NCI-H187 treated with DMSO at 0.1 percent for 48 hours (cell line): ENCODE measurements around the gene ABCF2.
A peak's percentile ranks its signal among the peaks of the same experiment; 100 is the strongest.

Experiments used
- DNase-seq: peaks from one replicate; lab custom pipeline; 2025; lab: John Stamatoyannopoulos, UW

The ABCF2 gene

GRCh38 chr7:151252961-151253711 is 26.1 kb upstream of the ABCF2 start:
- no peak for DNase-seq

GRCh38 chr7:151252561-151252835 is 25.5 kb upstream of the ABCF2 start:
- no peak for DNase-seq

GRCh38 chr7:151251689-151252560 is 24.9 kb upstream of the ABCF2 start:
- no peak for DNase-seq

GRCh38 chr7:151251328-151251688 is 24.3 kb upstream of the ABCF2 start:
- no peak for DNase-seq

GRCh38 chr7:151250181-151251132 is 23.5 kb upstream of the ABCF2 start:
- no peak for DNase-seq

- no peak for DNase-seq
Observed at GRCh38 chr7:151249732-151250072, 22.7 kb upstream of the ABCF2 start.

GRCh38 chr7:151249034-151249731 is 22.2 kb upstream of the ABCF2 start:
- DNase-seq, result no peak

GRCh38 chr7:151248346-151249033 is 21.5 kb upstream of the ABCF2 start, which contains the start of gene SMARCD3:
TSS of gene SMARCD3 (minus strand) at chr7:151248694. CDS start at chr7:151248562, 132 bp downstream.
- DNase-seq, result peak; percentile 36

GRCh38 chr7:151247611-151248345 is 20.8 kb upstream of the ABCF2 start:
- no peak for DNase-seq

GRCh38 chr7:151246851-151247580 is 20.0 kb upstream of the ABCF2 start:
- DNase-seq, result no peak

- DNase-seq, result no peak
Observed at GRCh38 chr7:151246102-151246850, 19.3 kb upstream of the ABCF2 start.

GRCh38 chr7:151245360-151246101 is 18.5 kb upstream of the ABCF2 start:
- no peak for DNase-seq

- DNase-seq, result no peak
Observed at GRCh38 chr7:151244841-151245346, 17.9 kb upstream of the ABCF2 start.

GRCh38 chr7:151244196-151244840 is 17.3 kb upstream of the ABCF2 start:
- DNase-seq, result no peak

GRCh38 chr7:151243408-151244195 is 16.6 kb upstream of the ABCF2 start:
- no peak for DNase-seq

GRCh38 chr7:151243045-151243349 is 16.0 kb upstream of the ABCF2 start:
- DNase-seq, result no peak
